Mesothelial cell of epicardium (in vitro differentiated cells): Measurements from ENCODE around the gene DNAJC16. TPM values are rescaled to one million over a fixed set of nuclear protein-coding genes. Genes with fewer than 3 reads are reported as not detected.
A peak's percentile ranks its signal among the peaks of the same experiment; 100 is the strongest.

ENCODE experiments used
- DNase-seq, 2 experiments: peaks; one replicate each; pipeline ENCODE4 v3.0.0; 2021; ENCODE audit warnings: low spot score in 2 of 2; ENCODE audit not compliant: unreplicated experiment in 2 of 2
- H3K27ac Mint-ChIP-seq: 2 replicates; pipeline ENCODE4 v1.8.0; 2021; ENCODE audit warnings: mixed read lengths
- H3K27me3 Mint-ChIP-seq: 2 replicates; pipeline ENCODE4 v1.8.0; 2021; ENCODE audit warnings: low read depth, mixed read lengths
- H3K36me3 Mint-ChIP-seq: 2 replicates; pipeline ENCODE4 v1.8.0; 2021; ENCODE audit warnings: mixed read lengths
- H3K4me1 Mint-ChIP-seq: 2 replicates; pipeline ENCODE4 v1.8.0; 2021; ENCODE audit warnings: mixed read lengths
- H3K4me3 Mint-ChIP-seq: 2 replicates; pipeline ENCODE4 v1.8.0; 2021; ENCODE audit warnings: mild to moderate bottlenecking, moderate library complexity, mixed read lengths
- H3K9me3 Mint-ChIP-seq: 2 replicates; pipeline ENCODE4 v1.8.0; 2021; ENCODE audit warnings: mixed read lengths
- total RNA-seq: library from RNA; stranded (reverse); gene quantifications from 3 replicates; pipeline ENCODE4 v1.2.1, GENCODE V29; 2021
- TF ChIP-seq, protein P1 (sequence below): fragments of 200-600 bp; sonication (generic); IDR thresholded peaks from one replicate; pipeline ENCODE4 v1.5.0; 2021; ENCODE audit warnings: antibody characterized with exemption; ENCODE audit not compliant: unreplicated experiment

DNAJC16 gene
- total RNA-seq, 1 donor from 2014 or later, result 24.7 TPM

DNA sequence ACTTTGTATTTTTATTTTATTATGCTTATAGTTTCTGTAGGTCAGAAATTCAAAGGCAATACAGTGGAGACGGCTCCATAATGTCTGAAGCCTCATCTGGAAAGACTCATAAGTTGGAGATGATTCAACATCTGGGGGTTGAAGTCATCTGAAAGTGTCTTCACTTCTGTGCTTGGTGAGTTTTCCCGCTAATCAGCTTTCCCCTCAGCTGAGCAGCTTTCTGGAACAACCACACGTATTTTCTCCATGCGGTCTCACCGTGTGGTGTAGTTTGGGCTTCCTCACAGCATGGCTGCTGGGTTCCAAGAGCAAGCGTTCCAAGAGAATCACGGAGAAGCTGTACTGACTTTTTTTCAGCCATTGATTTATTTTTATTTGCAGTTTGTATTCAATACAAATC is 83.0 kb downstream of the DNAJC16 start:
- Mint-ChIP-seq H3K4me3 (no peak overlapping the region), H3K36me3 (no peaks in the 10 kb centered on the region)

DNA sequence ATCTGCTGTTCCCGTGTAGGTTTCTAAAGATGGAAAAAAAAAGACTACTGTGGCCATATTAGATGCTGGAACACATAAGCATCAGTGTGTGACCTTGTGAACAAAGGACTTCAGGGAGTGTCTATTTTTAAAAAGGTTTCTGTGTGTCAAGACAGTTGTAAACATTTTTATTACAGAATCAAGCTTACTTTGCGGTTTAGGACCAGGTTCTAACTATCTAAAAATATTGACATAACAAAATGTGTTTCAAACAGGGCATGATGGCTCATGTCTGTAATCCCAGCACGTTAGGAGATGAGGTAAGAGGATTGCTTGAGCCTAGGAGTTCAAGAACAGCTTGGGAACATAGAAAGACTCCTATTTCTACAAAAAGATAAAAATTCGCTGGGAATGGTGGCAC is 83.5 kb downstream of the DNAJC16 start:
- no peak overlapping the region for H3K27ac Mint-ChIP-seq
- no peak overlapping the region for H3K4me3 Mint-ChIP-seq
- H3K4me1 Mint-ChIP-seq, result no peaks in the 10 kb centered on the region
- no peaks in the 10 kb centered on the region for H3K9me3 Mint-ChIP-seq
- H3K36me3 Mint-ChIP-seq, result no peaks in the 10 kb centered on the region
- TF ChIP-seq, protein P1, sequence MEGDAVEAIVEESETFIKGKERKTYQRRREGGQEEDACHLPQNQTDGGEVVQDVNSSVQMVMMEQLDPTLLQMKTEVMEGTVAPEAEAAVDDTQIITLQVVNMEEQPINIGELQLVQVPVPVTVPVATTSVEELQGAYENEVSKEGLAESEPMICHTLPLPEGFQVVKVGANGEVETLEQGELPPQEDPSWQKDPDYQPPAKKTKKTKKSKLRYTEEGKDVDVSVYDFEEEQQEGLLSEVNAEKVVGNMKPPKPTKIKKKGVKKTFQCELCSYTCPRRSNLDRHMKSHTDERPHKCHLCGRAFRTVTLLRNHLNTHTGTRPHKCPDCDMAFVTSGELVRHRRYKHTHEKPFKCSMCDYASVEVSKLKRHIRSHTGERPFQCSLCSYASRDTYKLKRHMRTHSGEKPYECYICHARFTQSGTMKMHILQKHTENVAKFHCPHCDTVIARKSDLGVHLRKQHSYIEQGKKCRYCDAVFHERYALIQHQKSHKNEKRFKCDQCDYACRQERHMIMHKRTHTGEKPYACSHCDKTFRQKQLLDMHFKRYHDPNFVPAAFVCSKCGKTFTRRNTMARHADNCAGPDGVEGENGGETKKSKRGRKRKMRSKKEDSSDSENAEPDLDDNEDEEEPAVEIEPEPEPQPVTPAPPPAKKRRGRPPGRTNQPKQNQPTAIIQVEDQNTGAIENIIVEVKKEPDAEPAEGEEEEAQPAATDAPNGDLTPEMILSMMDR, result no peak
- DNase-seq, result no peak
- peaks cover 8% of the 10 kb centered on the region for H3K27me3 Mint-ChIP-seq

More for the DNA sequence above, 83.0 kb downstream of the DNAJC16 start:
- H3K9me3 Mint-ChIP-seq, result no peaks in the 10 kb centered on the region
- H3K27me3 Mint-ChIP-seq, result peaks cover 8% of the 10 kb centered on the region
- TF ChIP-seq, protein P1, result no peak
- DNase-seq, result no peak
- no peak overlapping the region for H3K27ac Mint-ChIP-seq
- H3K4me1 Mint-ChIP-seq, result no peaks in the 10 kb centered on the region

DNA sequence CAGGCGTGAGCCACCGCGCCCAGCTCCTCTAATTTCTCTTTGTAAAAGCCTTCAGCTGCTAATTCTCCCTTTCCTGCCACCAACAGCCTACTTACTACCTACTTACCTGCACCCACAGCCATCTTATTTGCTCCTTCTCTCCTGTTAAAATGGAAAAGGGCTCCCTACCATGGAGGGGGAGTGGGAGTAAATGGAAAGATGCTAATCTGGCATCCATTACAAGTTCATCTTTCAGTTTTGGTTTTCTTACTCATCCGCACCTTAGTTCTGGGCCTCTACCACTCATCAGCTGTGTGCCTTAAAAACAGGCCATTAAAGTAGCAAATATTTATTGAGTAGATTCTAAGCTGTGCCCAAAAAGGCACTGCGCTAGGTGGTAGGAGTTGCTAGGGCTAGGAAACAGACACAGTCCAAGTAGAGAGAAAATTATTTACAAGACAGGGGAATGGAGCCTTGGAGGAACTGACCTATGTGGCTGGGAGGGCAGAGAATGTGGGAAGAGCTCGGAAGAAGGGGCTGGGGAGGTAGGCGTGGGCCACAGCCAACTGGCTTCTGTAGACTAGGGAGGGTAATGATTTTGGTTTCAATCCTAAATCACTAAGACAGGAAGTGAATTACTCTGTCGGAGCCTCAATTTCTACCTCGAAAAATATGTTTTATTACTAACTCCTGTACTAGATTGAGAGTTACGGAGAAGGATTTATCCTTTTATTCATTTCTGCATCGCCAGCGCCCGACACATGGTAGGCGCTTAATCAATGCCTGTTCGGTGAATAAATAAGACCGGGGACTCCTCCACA is 89.9 kb downstream of the DNAJC16 start:
- H3K4me1 Mint-ChIP-seq, result peaks cover 31% of the 10 kb centered on the region
- H3K27ac Mint-ChIP-seq, result peak overlapping the region; percentile 94
- peak overlapping the region; percentile 93 for H3K4me3 Mint-ChIP-seq
- no peaks in the 10 kb centered on the region for H3K27me3 Mint-ChIP-seq
- TF ChIP-seq, protein P1, result no peak
- no peaks in the 10 kb centered on the region for H3K9me3 Mint-ChIP-seq
- no peak for DNase-seq
- H3K36me3 Mint-ChIP-seq, result no peaks in the 10 kb centered on the region

DNA sequence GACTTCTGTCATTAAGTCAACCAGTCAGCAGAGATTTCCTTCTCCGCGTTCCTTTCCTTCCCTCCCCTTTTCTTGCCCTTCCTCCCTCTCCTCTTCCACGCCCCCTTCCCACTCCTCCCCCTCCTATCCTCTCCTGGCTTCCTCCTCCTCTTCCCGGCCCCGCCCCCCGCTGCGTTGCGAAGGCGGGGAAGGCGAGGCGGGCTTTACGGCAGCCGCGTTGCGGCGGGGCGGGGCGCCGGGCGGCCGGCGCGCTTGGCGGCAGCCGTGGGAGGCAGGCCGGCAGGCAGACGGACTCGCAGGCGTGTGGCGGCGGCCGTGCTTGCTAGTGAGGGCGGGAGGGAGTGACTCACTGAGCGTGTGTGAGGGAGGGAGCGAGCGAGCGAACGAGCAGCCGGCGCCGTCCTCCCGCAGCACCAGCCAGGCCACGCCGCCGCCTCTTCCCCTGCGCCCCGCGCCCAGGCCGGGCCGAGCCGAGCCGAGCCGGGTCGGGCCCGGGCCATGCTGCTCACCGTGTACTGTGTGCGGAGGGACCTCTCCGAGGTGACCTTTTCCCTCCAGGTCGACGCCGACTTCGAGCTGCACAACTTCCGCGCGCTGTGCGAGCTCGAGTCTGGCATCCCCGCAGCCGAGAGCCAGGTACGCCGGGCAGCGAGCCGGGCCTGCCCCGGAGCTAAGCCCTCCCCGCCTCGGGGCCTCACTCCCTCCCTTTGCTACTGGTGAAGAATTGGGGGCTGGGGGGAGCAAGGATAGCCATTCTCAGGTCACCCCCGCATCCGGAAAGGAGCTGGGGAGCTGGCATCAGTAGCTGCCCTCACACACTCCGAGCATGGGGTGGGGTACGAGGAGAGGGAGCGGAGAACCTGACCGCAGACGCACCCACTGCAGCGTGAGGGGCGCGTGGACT is 90.8 kb downstream of the DNAJC16 start, which contains the start of gene DDI2:
DDI2 (plus strand) TSS at position 286 of the 904 bp plus-strand sequence; CDS start at position 499, 213 bp downstream.
- peak; percentile 97 to 99 for DNase-seq
- peaks cover 35% of the 10 kb centered on the region for H3K4me1 Mint-ChIP-seq
- peak within 1 kb of the TSS; percentile 93 for H3K4me3 Mint-ChIP-seq
- no peaks in the 10 kb centered on the region for H3K36me3 Mint-ChIP-seq
- no peaks in the 10 kb centered on the region for H3K27me3 Mint-ChIP-seq
- no peaks in the 10 kb centered on the region for H3K9me3 Mint-ChIP-seq
- H3K27ac Mint-ChIP-seq, result peak within 1 kb of the TSS; percentile 99
- TF ChIP-seq, protein P1, result no peak

DNA sequence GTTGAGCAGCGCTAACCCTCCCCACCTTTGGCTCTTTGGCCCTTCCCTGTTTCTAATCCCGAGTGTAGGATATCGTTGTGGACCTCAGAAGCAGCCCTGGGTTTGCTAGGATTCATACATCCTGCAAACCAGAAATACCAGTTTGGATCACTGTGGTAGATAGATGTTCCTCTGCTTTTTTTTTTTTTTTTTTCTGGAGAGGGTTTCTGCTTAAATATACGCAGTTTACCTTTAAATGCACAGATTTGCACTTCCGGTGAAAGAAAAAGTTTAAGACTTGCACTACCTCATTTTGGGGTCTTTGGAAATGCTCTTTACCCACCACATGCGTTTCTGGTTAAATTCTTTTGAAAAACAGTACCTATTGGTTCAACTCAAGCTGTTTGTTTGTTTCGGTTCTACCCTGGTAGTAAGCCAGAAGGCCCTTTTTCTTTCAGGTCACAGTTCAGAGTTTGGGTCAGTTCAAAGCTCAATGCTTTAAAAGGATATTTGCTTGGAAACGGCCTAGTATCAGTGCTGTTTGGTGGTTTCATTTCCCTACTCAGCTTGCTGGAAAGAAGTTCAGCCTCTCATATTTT is 91.5 kb downstream of the DNAJC16 start:
- H3K36me3 Mint-ChIP-seq, result no peaks in the 10 kb centered on the region
- H3K4me1 Mint-ChIP-seq, result peaks cover 40% of the 10 kb centered on the region
- H3K4me3 Mint-ChIP-seq, result peak overlapping the region; percentile 93
- H3K27me3 Mint-ChIP-seq, result no peaks in the 10 kb centered on the region
- H3K9me3 Mint-ChIP-seq, result no peaks in the 10 kb centered on the region
- DNase-seq, result no peak
- H3K27ac Mint-ChIP-seq, result peak overlapping the region; percentile 99
- TF ChIP-seq, protein P1, result no peak
